Thoracic aorta (tissue), 2 donors: ENCODE data around the gene DPF3. TPM values are rescaled to one million over a fixed set of nuclear protein-coding genes. Genes with fewer than 3 reads are reported as not detected.

ENCODE experiments used
- ATAC-seq: fragments of 150-250 bp; one replicate; pipeline ENCODE4 v1.8.0; 2017; ENCODE audit warnings: low read depth; ENCODE audit not compliant: insufficient number of reproducible peaks, low FRiP score
- DNase-seq: peaks from one replicate; pipeline ENCODE4 v3.0.0-alpha.2; 2020; ENCODE audit warnings: low spot score
- H3K27ac ChIP-seq, 2 donors: fragments of 200-600 bp; sonication (generic); 1 replicate in 1 of 2; 2 replicates in 1 of 2; pipeline ENCODE4 v1.5.1; 2016; ENCODE audit warnings: mild to moderate bottlenecking in 2 of 2, moderate library complexity in 2 of 2
- H3K27me3 ChIP-seq: fragments of 200-600 bp; sonication (generic); replicated peaks from 2 replicates; pipeline ENCODE4 v1.6.0; 2016; ENCODE audit warnings: mild to moderate bottlenecking; ENCODE audit not compliant: insufficient read depth
- H3K36me3 ChIP-seq: fragments of 200-600 bp; sonication (generic); one replicate; pipeline ENCODE4 v1.5.1; 2016
- H3K4me1 ChIP-seq, 2 donors: fragments of 200-600 bp; sonication (generic); 1 replicate in 1 of 2; 2 replicates in 1 of 2; pipeline versions ENCODE4 v1.5.1 to v1.6.0; 2016; ENCODE audit warnings: low read depth in 2 of 2, mild to moderate bottlenecking in 1 of 2; ENCODE audit not compliant: control insufficient read depth in 1 of 2
- H3K4me3 ChIP-seq: fragments of 200-600 bp; sonication (generic); 2 replicates; pipeline ENCODE4 v1.5.1; 2016; ENCODE audit warnings: mild to moderate bottlenecking
- H3K9me3 ChIP-seq: fragments of 200-600 bp; sonication (generic); 2 replicates; pipeline ENCODE4 v1.5.1; 2016
- total RNA-seq, 2 donors: library from RNA; depleted of rRNA; stranded (reverse); fragments of >200 nt; gene quantifications; one replicate each; pipeline versions ENCODE4 v1.1.0 to v1.2.3, GENCODE V29; 2016
- TF ChIP-seq, protein P1 (sequence below): fragments of 200-600 bp; sonication (generic); IDR thresholded peaks from one replicate; pipeline ENCODE4 v1.5.1; 2019; ENCODE audit warnings: antibody characterized with exemption

DPF3 gene
- total RNA-seq, 2 donors from 2014 or later = 2.2 to 8.9 TPM

DNA sequence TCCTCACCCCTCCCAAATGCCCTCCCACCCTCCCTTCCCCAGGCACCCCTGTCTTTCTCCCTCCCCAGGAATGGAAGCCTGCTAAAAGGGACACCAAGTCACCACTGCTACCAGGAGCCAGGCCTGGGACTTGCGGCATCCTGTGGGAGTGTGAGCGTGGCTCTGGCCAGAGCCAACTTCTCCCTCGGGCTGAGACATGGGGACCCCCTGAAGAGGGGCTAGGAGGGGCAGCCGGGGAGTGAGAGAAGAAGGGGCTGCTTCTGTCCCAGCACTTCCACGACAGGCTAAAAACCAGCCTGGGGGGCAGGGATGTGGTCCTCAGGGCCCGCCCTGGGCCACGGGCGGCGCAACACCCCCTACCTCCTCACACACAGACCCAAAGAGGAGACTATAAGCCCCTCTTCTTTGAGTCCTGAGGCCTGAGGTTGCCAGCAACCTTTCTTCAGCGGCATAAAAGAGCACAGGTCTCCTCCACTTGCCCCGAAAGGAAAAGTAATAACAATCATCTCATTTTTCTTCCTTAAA, 278.9 kb downstream of the DPF3 start:
- no peak for DNase-seq
- Histone ChIP-seq H3K27me3 (no peaks in the 10 kb centered on the region), H3K27ac (no peak overlapping the region)

DNA sequence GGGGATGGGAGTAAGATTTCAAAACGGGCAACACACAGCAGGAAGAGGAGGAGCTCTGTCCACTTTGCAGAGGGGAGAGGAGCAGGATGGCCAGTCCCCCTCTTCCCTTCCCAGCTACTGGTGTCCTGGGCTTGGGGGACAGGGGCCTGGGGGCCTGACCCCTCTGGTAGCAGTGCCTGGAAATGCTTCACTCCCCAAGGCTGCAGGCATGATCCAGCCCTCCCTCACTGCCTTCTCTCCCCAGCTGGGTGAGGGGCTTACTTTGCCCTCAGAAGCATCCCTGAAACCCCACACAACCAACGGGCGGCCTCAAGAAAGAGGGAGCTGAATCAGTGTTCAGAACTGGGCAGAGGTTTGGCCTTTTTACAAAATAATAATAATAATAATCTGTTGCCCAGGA, 279.5 kb downstream of the DPF3 start:
- H3K9me3 ChIP-seq = no peaks in the 10 kb centered on the region
- ATAC-seq = no peak
- H3K4me1 ChIP-seq = peaks cover 0 to 37% of the 10 kb centered on the region in 2 donors
- TF ChIP-seq, protein P1, sequence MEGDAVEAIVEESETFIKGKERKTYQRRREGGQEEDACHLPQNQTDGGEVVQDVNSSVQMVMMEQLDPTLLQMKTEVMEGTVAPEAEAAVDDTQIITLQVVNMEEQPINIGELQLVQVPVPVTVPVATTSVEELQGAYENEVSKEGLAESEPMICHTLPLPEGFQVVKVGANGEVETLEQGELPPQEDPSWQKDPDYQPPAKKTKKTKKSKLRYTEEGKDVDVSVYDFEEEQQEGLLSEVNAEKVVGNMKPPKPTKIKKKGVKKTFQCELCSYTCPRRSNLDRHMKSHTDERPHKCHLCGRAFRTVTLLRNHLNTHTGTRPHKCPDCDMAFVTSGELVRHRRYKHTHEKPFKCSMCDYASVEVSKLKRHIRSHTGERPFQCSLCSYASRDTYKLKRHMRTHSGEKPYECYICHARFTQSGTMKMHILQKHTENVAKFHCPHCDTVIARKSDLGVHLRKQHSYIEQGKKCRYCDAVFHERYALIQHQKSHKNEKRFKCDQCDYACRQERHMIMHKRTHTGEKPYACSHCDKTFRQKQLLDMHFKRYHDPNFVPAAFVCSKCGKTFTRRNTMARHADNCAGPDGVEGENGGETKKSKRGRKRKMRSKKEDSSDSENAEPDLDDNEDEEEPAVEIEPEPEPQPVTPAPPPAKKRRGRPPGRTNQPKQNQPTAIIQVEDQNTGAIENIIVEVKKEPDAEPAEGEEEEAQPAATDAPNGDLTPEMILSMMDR = no peak
- no peak overlapping the region for H3K4me3 ChIP-seq
- no peak overlapping the region for H3K27ac ChIP-seq
- no peaks in the 10 kb centered on the region for H3K36me3 ChIP-seq
- DNase-seq = no peak
- no peaks in the 10 kb centered on the region for H3K27me3 ChIP-seq

More for the DNA sequence above, 278.9 kb downstream of the DPF3 start:
- no peak for ATAC-seq
- Histone ChIP-seq H3K4me3 (no peak overlapping the region), H3K4me1 (peaks cover 0 to 37% of the 10 kb centered on the region in 2 donors), H3K36me3 (no peaks in the 10 kb centered on the region), H3K9me3 (no peaks in the 10 kb centered on the region)
- TF ChIP-seq, protein P1 = no peak

DNA sequence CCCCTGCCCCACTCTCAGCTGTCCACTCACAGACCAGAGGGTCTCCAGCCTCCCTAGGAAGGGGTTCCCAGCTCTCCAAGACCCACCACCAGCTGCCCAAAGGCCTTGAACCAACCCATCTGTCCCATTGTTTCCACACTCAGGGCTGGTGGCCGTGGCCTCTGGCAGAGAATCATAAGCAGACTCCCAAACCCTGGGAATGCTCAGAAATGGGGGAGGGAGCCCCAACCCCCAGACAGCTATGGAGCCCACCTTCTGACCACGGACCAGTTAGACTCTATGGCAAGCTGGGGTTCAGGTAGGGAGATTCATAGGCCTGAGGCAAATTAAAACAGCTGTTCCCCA, 280.0 kb downstream of the DPF3 start:
- no peak overlapping the region for H3K4me3 ChIP-seq
- H3K4me1 ChIP-seq = peaks cover 0 to 37% of the 10 kb centered on the region in 2 donors
- no peaks in the 10 kb centered on the region for H3K9me3 ChIP-seq
- ATAC-seq = no peak
- no peaks in the 10 kb centered on the region for H3K36me3 ChIP-seq
- no peak for DNase-seq
- TF ChIP-seq, protein P1 = no peak
- no peak overlapping the region for H3K27ac ChIP-seq
- H3K27me3 ChIP-seq = no peaks in the 10 kb centered on the region

DNA sequence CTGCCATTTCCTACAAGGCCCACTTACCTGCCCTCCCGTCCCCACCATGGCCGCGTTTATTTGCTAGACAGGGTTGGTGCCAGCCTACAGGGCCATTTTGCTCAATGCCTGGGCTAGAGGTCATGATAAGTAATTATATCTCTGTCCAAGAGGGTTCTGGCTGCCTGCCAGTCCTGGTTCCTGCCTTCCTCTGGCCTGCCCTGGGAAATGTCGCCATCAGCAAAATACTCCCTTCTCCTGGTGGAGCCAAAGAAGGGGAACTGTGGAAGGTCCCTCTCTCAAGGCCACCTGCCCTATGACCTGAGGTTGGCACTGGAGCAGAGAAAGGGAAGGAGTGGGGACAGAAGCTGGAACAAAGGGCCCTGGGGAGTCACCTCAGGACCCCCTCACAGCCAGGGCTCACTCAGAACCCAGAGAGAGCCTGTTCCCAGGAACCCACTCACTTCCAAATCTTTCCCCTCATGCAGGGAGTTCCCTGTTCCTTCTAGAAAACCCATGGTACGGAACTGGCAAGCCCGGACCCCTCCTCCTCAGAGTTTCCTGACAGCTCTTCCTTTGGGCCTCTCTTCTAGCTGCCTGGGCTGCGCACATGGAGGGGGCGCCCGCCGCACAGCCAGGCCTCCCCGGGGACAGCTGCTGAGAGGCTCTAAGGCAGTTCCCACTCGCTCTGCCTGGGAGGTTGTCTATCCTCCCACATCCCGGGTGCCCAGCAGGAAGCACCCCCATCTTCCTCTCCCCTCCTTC, 280.5 kb downstream of the DPF3 start:
- ATAC-seq (no peak), DNase-seq (no peak)
- H3K27me3 ChIP-seq = no peaks in the 10 kb centered on the region
- H3K4me1 ChIP-seq = peaks cover 0 to 37% of the 10 kb centered on the region in 2 donors
- TF ChIP-seq, protein P1 = no peak
- H3K4me3 ChIP-seq = no peak overlapping the region
- no peaks in the 10 kb centered on the region for H3K36me3 ChIP-seq
- H3K27ac ChIP-seq = no peak overlapping the region
- H3K9me3 ChIP-seq = no peaks in the 10 kb centered on the region

DNA sequence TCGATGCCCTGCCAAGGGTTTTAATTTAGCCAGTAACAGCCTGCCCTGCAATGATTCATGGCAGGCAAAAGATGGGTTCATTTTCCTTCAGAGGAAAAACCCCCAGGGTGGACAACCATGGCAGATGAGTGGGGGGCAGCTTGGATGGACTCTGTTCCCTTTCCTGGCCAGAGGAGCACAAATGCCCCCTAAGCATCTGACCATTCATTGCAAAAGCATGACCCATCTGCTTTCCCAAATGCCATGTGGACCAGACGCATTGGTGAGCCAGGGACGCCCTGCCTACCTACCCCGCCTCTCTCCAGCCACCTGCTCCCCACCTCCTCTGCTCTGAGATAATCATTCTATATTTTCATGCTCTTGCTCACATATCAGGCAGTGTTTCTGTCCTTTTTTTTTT, 281.9 kb downstream of the DPF3 start:
- ATAC-seq (no peak), DNase-seq (no peak)
- TF ChIP-seq, protein P1 = no peak
- Histone ChIP-seq H3K4me1 (peaks cover 0 to 24% of the 10 kb centered on the region in 2 donors), H3K27ac (no peak overlapping the region), H3K4me3 (no peak overlapping the region), H3K9me3 (no peaks in the 10 kb centered on the region), H3K27me3 (no peaks in the 10 kb centered on the region), H3K36me3 (no peaks in the 10 kb centered on the region)
